GM12891 (cell line): Measurements from ENCODE around the gene SLC35F6.

Experiments used
- PAX5 ChIP-seq: IDR thresholded peaks from 2 replicates; pipeline ENCODE4 v1.6.1; 2011; ENCODE audit warnings: low read length, moderate library complexity, mild to moderate bottlenecking; ENCODE audit not compliant: insufficient read depth, severe bottlenecking
- POLR2A ChIP-seq: IDR thresholded peaks from 2 replicates; pipeline ENCODE4 v1.6.1; 2011; ENCODE audit warnings: low read depth, low read length, control low read depth
- POLR2AphosphoS5 ChIP-seq: IDR thresholded peaks from 2 replicates; pipeline ENCODE4 v1.6.1; 2011; ENCODE audit warnings: low read depth, low read length, control low read depth
- POU2F2 ChIP-seq: IDR thresholded peaks from 2 replicates; pipeline ENCODE4 v1.6.1; 2011; ENCODE audit warnings: low read depth, mild to moderate bottlenecking, control low read depth, low read length, moderate library complexity
- SPI1 ChIP-seq: IDR thresholded peaks from 2 replicates; pipeline ENCODE4 v1.6.1; 2011; ENCODE audit warnings: low read depth, low read length, control low read depth
- TAF1 ChIP-seq: IDR thresholded peaks from 2 replicates; pipeline ENCODE4 v1.6.1; 2011; ENCODE audit warnings: low read depth, low read length, control low read depth

- TF ChIP-seq POLR2A (no peak), POLR2AphosphoS5 (no peak), SPI1 (no peak), TAF1 (no peak), PAX5 (no peak), POU2F2 (no peak)
These were observed 25.6 kb upstream of the SLC35F6 start for GRCh38 chr2:26738481-26738880.
